Stimulated activated CD8-positive, alpha-beta memory T cell treated with anti-CD3 and anti-CD28 coated beads, Interleukin-7, amount 100 ng/mL, for 1 hour (primary cell): ENCODE data around the gene NGLY1.

Experiments
- DNase-seq, 2 donors: peaks; one replicate each; pipeline ENCODE4 v3.0.0-alpha.2; 2020; ENCODE audit warnings: low read depth in 2 of 2

The NGLY1 gene

GRCh38 chr3:25783661-25784512, 644 bp upstream of the NGLY1 start:
- no peak for DNase-seq

GRCh38 chr3:25782636-25782937, 656 bp downstream of the NGLY1 start:
- DNase-seq = no peak

- DNase-seq = no peak
These were observed 1.3 kb downstream of the NGLY1 start for GRCh38 chr3:25781758-25782594.

- DNase-seq = no peak
These were observed 2.0 kb downstream of the NGLY1 start for GRCh38 chr3:25781145-25781757.

- no peak for DNase-seq
These were observed 2.6 kb downstream of the NGLY1 start for GRCh38 chr3:25780618-25781017.

- no peak for DNase-seq
These were observed 7.3 kb downstream of the NGLY1 start for GRCh38 chr3:25775936-25776335.

DNA sequence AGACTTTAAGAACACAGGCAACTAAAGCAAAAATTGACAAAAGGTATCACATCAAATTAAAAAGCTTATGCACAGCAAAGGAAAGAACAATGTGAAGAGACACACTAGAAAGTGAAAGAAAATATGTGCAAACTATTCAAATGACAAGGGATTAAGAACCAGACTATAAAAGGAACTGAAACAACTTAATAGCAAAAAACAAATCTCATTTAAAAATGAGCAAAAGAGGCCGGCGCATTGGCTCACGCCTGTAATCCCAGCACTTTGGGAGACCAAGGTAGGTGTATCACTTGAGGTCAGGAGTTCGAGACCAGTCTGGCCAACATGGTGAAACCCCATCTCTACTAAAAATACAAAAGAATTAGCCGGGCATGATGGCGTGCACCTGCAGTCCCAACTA, 14.4 kb downstream of the NGLY1 start:
- DNase-seq = no peak

DNA sequence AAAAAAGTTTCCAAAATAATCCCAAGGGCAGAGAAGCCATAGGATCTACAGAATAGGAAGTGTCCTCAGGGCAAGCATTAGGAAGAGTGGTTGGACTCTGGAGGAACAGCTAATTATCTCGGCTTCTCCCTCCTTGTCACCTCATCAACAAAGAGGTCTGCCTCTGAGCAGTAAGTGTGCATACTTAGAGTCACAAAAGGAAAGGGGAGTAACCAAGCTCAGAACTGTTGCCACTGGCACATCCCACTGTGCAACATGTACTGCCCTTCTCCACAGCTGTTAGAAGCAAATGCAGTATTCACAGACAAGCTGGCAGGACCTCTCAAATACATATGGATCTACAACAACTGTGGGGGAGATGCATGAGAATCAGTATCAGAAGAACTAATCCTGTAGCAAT, 31.5 kb downstream of the NGLY1 start:
- DNase-seq = no peak

- no peak for DNase-seq
These were observed 32.2 kb downstream of the NGLY1 start for GRCh38 chr3:25751048-25751447.

DNA sequence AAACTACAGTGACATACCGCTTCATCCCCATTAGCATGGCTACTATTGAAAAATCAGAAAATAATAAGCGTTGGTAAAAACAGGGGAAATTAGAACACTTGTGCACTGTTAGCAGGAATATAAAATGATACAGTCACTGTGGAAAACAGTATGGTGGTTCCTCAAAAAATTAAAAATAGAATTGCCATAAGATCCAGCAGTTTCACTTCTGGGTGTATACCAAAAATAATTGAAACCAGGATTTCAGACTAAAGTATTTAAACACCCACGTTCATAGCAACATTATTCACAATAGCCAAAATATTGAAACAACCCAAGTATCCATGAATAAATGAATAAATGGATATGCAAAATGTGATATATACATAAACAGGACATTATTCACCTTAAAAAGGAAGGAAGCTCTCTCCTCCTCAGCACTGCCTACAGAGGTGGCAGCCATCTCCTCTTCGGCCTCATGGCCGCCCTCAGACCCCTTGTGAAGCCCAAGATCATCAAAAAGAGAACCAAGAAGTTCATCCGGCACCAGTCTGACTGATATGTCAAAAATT, 34.1 kb downstream of the NGLY1 start:
- DNase-seq = no peak

DNA sequence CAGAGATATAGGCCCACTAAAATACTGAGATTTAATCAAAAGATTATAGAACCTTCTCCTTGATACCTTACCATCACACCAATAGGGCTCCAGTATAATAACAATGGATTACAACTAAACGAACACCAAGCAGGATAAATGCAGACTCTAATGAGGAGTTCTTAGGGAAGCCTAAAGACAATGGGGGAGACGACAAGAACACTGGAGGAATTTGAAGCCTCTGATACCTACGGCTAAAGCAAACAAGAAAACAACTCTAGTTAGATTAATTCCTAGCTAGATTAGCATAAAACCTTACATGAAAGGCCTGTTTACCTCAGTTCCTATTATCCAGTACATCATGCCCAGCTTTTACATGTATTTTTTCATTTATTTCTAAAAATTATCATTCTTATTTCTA, 35.1 kb downstream of the NGLY1 start:
- no peak for DNase-seq

DNA sequence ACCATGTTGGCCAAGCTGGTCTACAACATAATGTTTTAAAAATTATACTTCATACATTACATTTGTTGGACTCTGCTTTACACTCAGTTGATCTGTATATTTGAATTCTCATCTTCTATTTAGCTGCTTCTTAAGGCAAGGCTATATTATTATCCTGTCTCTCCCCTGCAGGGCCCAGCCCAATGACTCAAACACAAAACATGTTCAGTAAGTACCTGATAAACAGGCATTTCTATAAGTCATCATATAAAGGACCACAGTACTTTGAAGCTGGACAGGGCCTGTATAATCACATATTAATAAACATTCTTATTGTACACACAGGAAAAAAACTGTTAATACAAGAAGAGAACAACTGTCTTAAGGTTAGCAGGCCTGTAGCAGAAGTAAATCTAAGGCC, 36.2 kb downstream of the NGLY1 start:
- no peak for DNase-seq

GRCh38 chr3:25744470-25744869, 38.8 kb downstream of the NGLY1 start:
- no peak for DNase-seq

GRCh38 chr3:25728101-25728500, 55.1 kb downstream of the NGLY1 start:
- no peak for DNase-seq

GRCh38 chr3:25727316-25727715, 55.9 kb downstream of the NGLY1 start:
- no peak for DNase-seq

DNA sequence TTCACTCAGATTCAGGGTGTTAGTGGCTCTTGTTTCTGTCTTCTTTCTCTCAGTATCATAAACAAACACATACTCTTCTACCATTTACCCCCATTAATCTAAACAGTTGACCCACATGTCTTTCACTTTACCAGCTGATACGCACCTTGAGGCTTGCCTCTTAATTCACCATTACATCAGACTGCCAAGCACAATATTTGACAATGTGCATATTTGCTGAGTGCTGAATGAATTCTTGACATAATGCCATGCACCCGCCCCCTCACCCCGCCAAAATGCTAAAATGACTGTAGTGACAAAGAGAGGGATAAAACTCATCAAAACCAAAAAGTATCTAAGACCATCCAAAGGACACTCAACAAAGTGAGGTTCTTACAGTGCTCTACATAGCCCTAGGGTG, 57.4 kb downstream of the NGLY1 start:
- DNase-seq = no peak

DNA sequence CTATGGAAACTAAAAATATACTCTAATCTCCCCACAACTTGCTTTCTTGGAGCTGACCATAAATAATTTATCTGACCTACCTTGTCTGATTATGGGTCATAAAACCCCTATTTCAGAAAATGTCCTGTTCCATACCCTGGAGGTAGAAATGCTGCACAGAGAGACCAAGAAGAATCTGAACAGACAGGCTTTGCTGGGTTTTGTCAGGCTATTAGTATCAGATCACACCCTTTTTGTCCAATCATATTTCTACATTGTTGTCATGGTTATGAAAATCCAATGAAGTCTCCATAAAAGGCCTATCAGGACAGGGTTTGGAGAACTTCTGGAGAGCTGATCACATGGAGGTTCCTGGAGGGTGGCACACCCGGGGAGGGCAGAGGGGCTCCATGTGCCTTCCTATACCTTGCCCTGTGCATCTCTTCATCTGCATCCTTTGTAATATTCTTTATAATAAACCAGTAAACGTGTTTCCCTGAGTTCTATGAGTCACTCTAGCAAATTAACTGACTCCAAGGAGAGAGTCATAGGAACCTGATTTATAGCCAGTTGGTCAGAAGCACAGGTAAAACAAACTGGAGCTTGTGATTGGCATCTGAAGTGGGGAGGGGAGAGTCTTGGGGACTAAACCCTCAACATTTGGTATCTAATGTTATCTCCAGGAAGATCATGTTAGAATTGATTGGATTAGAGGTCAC, 58.1 kb downstream of the NGLY1 start:
- no peak for DNase-seq

- DNase-seq = no peak
These were observed 59.4 kb downstream of the NGLY1 start for GRCh38 chr3:25723802-25724201.

DNA sequence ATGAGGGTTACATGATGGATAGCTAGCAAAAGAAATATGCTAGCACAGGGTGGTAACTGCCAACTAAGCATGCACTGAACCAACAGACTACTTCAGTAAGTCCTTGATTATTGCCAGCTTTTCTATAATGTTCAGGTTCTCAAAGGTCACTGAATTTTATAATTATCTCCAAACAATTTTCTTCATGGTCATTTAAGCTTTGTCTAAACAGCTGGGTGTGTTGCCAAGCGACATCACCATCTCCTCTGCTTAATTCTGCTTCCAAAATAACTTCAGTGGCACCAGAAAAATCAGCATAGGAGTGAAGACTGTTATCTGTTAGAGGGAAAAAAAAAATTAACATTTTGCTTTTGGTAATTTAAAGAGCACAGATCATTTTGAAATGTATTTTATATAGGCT, 63.9 kb downstream of the NGLY1 start:
- DNase-seq = no peak

DNA sequence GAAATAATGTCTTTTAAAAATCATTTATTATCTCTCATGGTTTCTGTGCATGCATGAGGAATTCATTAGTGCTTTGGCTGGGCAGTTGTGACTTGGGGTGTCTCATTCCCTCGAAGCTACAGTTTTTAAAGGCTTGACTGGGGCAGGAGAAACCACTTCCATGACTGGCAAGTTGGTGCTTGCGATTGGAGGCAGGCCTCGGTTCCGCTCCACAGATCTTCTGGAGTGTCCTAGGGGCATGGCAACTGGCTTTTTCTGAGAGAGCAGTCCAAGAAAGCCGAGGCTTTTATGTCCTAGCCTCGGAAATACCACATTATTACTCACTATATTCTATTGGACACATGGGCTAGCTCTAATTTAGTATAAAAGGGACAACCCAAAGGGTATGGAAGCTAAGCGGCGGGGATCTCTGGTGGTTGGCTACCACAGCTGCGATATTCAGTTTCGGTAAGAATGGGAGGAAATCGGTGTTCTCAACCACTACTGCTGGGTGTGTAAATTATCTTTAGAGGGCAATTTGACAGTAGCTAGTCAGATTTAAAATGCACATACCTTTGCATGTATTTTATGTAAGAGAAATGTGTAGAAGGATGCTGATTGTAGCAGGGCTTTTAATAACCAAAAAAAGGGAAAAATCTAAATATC, 69.8 kb downstream of the NGLY1 start:
- no peak for DNase-seq

- DNase-seq = no peak
These were observed 72.2 kb downstream of the NGLY1 start for GRCh38 chr3:25711090-25711489.
